CD4-positive, alpha-beta T cell (primary cell): ENCODE results near the gene ZNF142. TPM values are rescaled to one million over a fixed set of nuclear protein-coding genes. Genes with fewer than 3 reads are reported as not detected.
A peak's percentile ranks its signal among the peaks of the same experiment; 100 is the strongest.
"Not testable (repeated sequence)": the region's sequence is repeated elsewhere in the genome, so short reads cannot be mapped to it uniquely, and the experiment has no call there.

Experiments
- ATAC-seq: fragments of 200-7000 bp; cut with Tn5 transposase; one replicate; pipeline ENCODE4 v1.10.0; 2022; ENCODE audit warnings: mild to moderate bottlenecking; ENCODE audit not compliant: poor library complexity
- CTCF ChIA-PET: fragments of 350-600 bp; sonication (Branson Sonifier 250); formaldehyde crosslinking; loops from one replicate; lab custom pipeline; 2021; ENCODE audit warnings: antibody characterized with exemption, inconsistent platforms; lab: Charles Lee
- POLR2A ChIA-PET: fragments of 350-600 bp; sonication (Branson Sonifier 250); formaldehyde crosslinking; loops from one replicate; lab custom pipeline; 2021; ENCODE audit warnings: antibody characterized with exemption, inconsistent platforms; lab: Charles Lee
- DNase-seq, 14 experiments: peaks; one replicate each; pipeline ENCODE4 v3.0.0-alpha.2; 2013 to 2020; ENCODE audit warnings: mixed read lengths in 2 of 14
- H3K27ac ChIP-seq, 2 donors: one replicate each; pipeline versions ENCODE4 v1.5.1 to v1.7.0; 2013; ENCODE audit warnings: low read length in 2 of 2, low read depth in 1 of 2, mild to moderate bottlenecking in 1 of 2
- H3K27me3 ChIP-seq, 2 experiments: 1 replicate in 1 of 2; 2 replicates in 1 of 2; pipeline versions ENCODE4 v1.6.1 to v1.7.0; 2013; ENCODE audit warnings: low read length in 2 of 2, control low read depth in 1 of 2, mild to moderate bottlenecking in 1 of 2, moderate library complexity in 1 of 2; ENCODE audit not compliant: insufficient read depth in 2 of 2, control insufficient read depth in 1 of 2
- H3K36me3 ChIP-seq: one replicate; pipeline ENCODE4 v1.6.1; 2013; ENCODE audit warnings: low read length, control low read depth; ENCODE audit not compliant: insufficient read depth
- H3K4me1 ChIP-seq: one replicate; pipeline ENCODE4 v1.6.1; 2013; ENCODE audit warnings: low read length, control low read depth; ENCODE audit not compliant: insufficient read depth
- H3K4me3 ChIP-seq: one replicate; pipeline ENCODE4 v1.5.1; 2013; ENCODE audit warnings: mild to moderate bottlenecking, low read length, moderate library complexity
- H3K9me3 ChIP-seq, 2 experiments: 1 replicate in 1 of 2; 2 replicates in 1 of 2; pipeline versions ENCODE4 v1.6.1 to v1.7.0; 2013; ENCODE audit warnings: low read length in 2 of 2, mild to moderate bottlenecking in 2 of 2, control low read depth in 1 of 2, moderate library complexity in 1 of 2; ENCODE audit not compliant: control insufficient read depth in 1 of 2, insufficient read depth in 1 of 2
- H3K27ac Mint-ChIP-seq: one replicate; pipeline ENCODE4 v1.8.0; 2020; ENCODE audit warnings: mixed read lengths
- H3K27me3 Mint-ChIP-seq: one replicate; pipeline ENCODE4 v1.8.0; 2021; ENCODE audit warnings: mixed read lengths
- H3K36me3 Mint-ChIP-seq: one replicate; pipeline ENCODE4 v1.8.0; 2021; ENCODE audit warnings: low read depth, mixed read lengths
- H3K4me1 Mint-ChIP-seq: one replicate; pipeline ENCODE4 v1.8.0; 2021; ENCODE audit warnings: low read depth, mixed read lengths
- H3K4me3 Mint-ChIP-seq: one replicate; pipeline ENCODE4 v1.8.0; 2020; ENCODE audit warnings: mild to moderate bottlenecking, mixed read lengths
- H3K9me3 Mint-ChIP-seq: one replicate; pipeline ENCODE4 v1.8.0; 2020; ENCODE audit warnings: mixed read lengths
- CTCF ChIP-seq: fragments of 200-600 bp; IDR thresholded peaks from one replicate; pipeline ENCODE4 v1.8.0; 2022; ENCODE audit warnings: antibody characterized with exemption, mild to moderate bottlenecking
- intact Hi-C, 2 experiments: fragments of 100-400 bp; cut with DNase I in 1 of 2; cut with micrococcal nuclease in 1 of 2; formaldehyde crosslinking; loops; one replicate each; pipeline versions ENCODE4 v1.15.1 to v1.9.0; 2023 to 2025; cut with DNase I, micrococcal nuclease
- total RNA-seq, 174 experiments: library from RNA in 2 of 174; stranded (reverse) in 2 of 174; gene quantifications; one replicate each; pipeline ENCODE4 v1.2.3 and lab custom pipeline; 2021 to 2026

The ZNF142 gene
- total RNA-seq, 2 experiments from 2014 or later: 40.3 to 44.2 TPM

GRCh38 chr2:218694405-218695145, 35.2 kb upstream of the ZNF142 start:
- POLR2A ChIA-PET: no interaction called here
- no peak overlapping the region for H3K27ac ChIP-seq
- H3K36me3 ChIP-seq: peaks cover 10% of the 10 kb centered on the region
- ATAC-seq (no peak), DNase-seq (no peak)
- no peaks in the 10 kb centered on the region for H3K4me1 Mint-ChIP-seq
- no peaks in the 10 kb centered on the region for H3K9me3 Mint-ChIP-seq
- no peak overlapping the region for H3K27ac Mint-ChIP-seq
- CTCF ChIA-PET: no interaction called here
- no peaks in the 10 kb centered on the region for H3K27me3 ChIP-seq
- no peak for TF ChIP-seq CTCF
- no peak overlapping the region for H3K4me3 Mint-ChIP-seq
- H3K36me3 Mint-ChIP-seq: peaks cover 17% of the 10 kb centered on the region
- no peaks in the 10 kb centered on the region for H3K27me3 Mint-ChIP-seq
- intact Hi-C loops: no loop called here
- no peaks in the 10 kb centered on the region for H3K9me3 ChIP-seq
- H3K4me1 ChIP-seq: no peaks in the 10 kb centered on the region
- no peak overlapping the region for H3K4me3 ChIP-seq

DNA sequence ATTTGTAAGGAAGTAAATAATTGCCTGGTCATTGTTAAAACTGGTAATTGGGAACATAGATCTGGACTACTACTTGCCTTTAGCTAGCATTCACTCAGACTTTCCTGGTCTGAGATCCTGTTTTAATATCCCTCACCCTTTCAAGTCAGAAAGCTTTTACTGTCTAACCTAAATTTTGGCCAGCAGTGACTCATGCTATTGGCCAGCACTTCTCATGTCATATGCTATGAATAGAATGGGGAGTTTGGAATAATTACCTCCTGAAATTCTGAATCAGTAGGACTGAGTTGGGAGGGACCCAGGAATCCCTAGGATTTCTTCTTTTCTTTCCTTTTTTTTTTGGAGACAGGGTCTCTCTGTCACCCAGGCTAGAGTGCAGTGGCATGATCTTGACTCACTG, 31.8 kb upstream of the ZNF142 start:
- ChIA-PET POLR2A (no interaction called here), CTCF (no interaction called here)
- Mint-ChIP-seq H3K36me3 (peaks cover 14% of the 10 kb centered on the region), H3K9me3 (no peaks in the 10 kb centered on the region), H3K27ac (no peak overlapping the region), H3K4me3 (no peak overlapping the region), H3K27me3 (no peaks in the 10 kb centered on the region), H3K4me1 (peaks cover 5% of the 10 kb centered on the region)
- no peak for TF ChIP-seq CTCF
- intact Hi-C loops: no loop called here
- H3K9me3 ChIP-seq: no peaks in the 10 kb centered on the region
- H3K27ac ChIP-seq: no peak overlapping the region
- no peak overlapping the region for H3K4me3 ChIP-seq
- no peak for ATAC-seq
- H3K4me1 ChIP-seq: no peaks in the 10 kb centered on the region
- H3K36me3 ChIP-seq: peaks cover 9% of the 10 kb centered on the region
- DNase-seq: no peak
- no peaks in the 10 kb centered on the region for H3K27me3 ChIP-seq

- H3K4me3 ChIP-seq, H3K4me3 Mint-ChIP-seq, H3K4me1 ChIP-seq, H3K36me3 Mint-ChIP-seq, H3K27ac ChIP-seq, H3K27me3 ChIP-seq, H3K36me3 ChIP-seq, H3K27ac Mint-ChIP-seq, H3K9me3 Mint-ChIP-seq, H3K4me1 Mint-ChIP-seq, H3K9me3 ChIP-seq, intact Hi-C loops, H3K27me3 Mint-ChIP-seq: not testable (repeated sequence)
- CTCF ChIA-PET: interaction anchor here (1.0 to 1.4 kb wide), 4 partner anchors 20 to 160 kb away, joined by 3 to 7 read pairs (median 6); partner anchors contain the start of genes BCS1L, TTLL4 and ZNF142
- peak in 7 of 14 experiments; percentile 8 to 70 (median 30) for DNase-seq
- TF ChIP-seq CTCF: peak; percentile 71
- POLR2A ChIA-PET: interaction anchor here (0.7 to 1.7 kb wide), 3 partner anchors 16 to 593 kb away, joined by 3 to 13 read pairs (median 3); partner anchors contain the start of genes BCS1L, RNF25, STK36 and ZNF142
- ATAC-seq: peak; percentile 92
Measured at GRCh38 chr2:218687400-218688060, 28.1 kb upstream of the ZNF142 start.
